Osteoblast (primary cell): ENCODE results near the gene MYBPC3. TPM values are rescaled to one million over a fixed set of nuclear protein-coding genes. Genes with fewer than 3 reads are reported as not detected.

Source experiments
- DNase-seq: peaks from one replicate; pipeline ENCODE4 v3.0.0; 2011; ENCODE audit warnings: low spot score, mixed read lengths; ENCODE audit not compliant: insufficient read length; ENCODE audit errors: missing footprints
- H2AFZ ChIP-seq: 2 replicates; pipeline ENCODE4 v1.6.0; 2011; ENCODE audit warnings: mild to moderate bottlenecking, low read length
- H3K27ac ChIP-seq: 2 replicates; pipeline ENCODE4 v1.5.1; 2011; ENCODE audit warnings: mild to moderate bottlenecking, low read depth, low read length, moderate library complexity
- H3K27me3 ChIP-seq: 2 replicates; pipeline ENCODE4 v1.6.0; 2012; ENCODE audit warnings: mild to moderate bottlenecking, control low read depth, inconsistent platforms, low read length, moderate library complexity; ENCODE audit not compliant: insufficient read depth
- H3K36me3 ChIP-seq: 2 replicates; pipeline ENCODE4 v1.5.1; 2011; ENCODE audit warnings: mild to moderate bottlenecking, low read length, control low read depth, moderate library complexity; ENCODE audit not compliant: insufficient read depth
- H3K4me1 ChIP-seq: 2 replicates; pipeline ENCODE4 v1.5.1; 2011; ENCODE audit warnings: mild to moderate bottlenecking, low read length, control low read depth, moderate library complexity; ENCODE audit not compliant: insufficient read depth
- H3K4me2 ChIP-seq: 2 replicates; pipeline ENCODE4 v1.6.0; 2011; ENCODE audit warnings: mild to moderate bottlenecking, low read length; ENCODE audit not compliant: insufficient read depth
- H3K4me3 ChIP-seq: fragments of 200-600 bp; sonication (generic); 3 replicates; pipeline ENCODE4 v1.5.1; 2012; ENCODE audit warnings: mild to moderate bottlenecking, low read length, inconsistent platforms; ENCODE audit not compliant: insufficient read depth
- H3K79me2 ChIP-seq: 2 replicates; pipeline ENCODE4 v1.6.0; 2012; ENCODE audit warnings: mild to moderate bottlenecking, low read length, control low read depth, inconsistent platforms; ENCODE audit not compliant: insufficient read depth
- H3K9me3 ChIP-seq: 2 replicates; pipeline ENCODE4 v1.5.1; 2011; ENCODE audit warnings: low read depth, low read length, control low read depth
- H4K20me1 ChIP-seq: 2 replicates; pipeline ENCODE4 v1.6.0; 2012; ENCODE audit warnings: mild to moderate bottlenecking, low read length, control low read depth; ENCODE audit not compliant: insufficient read depth
- CTCF ChIP-seq: IDR thresholded peaks from 2 replicates; pipeline ENCODE4 v1.5.1; 2011; ENCODE audit warnings: mild to moderate bottlenecking, low read depth, low read length, moderate library complexity; ENCODE audit errors: extremely low read depth
- total RNA-seq: library from RNA; depleted of rRNA; stranded (reverse); fragments of >200 nt; gene quantifications from 2 replicates; pipeline ENCODE4 v1.2.3, GENCODE V29; 2012

The MYBPC3 gene
- not detected in 2 replicates for total RNA-seq

GRCh38 chr11:47352556-47352955 lies at the start of gene MYBPC3:
Gene MYBPC3, minus strand, starts transcription at chr11:47352702. Its CDS starts 55 bp downstream, at chr11:47352647.
- no peak within 1 kb of the TSS for H3K4me2 ChIP-seq
- no peaks in the 10 kb centered on the region for H3K79me2 ChIP-seq
- no peak for TF ChIP-seq CTCF
- H3K36me3 ChIP-seq, result no peaks in the 10 kb centered on the region
- H4K20me1 ChIP-seq, result no peaks in the 10 kb centered on the region
- H3K9me3 ChIP-seq, result no peaks in the 10 kb centered on the region
- DNase-seq, result peak; percentile 81
- H3K4me1 ChIP-seq, result no peaks in the 10 kb centered on the region
- H3K27me3 ChIP-seq, result no peaks in the 10 kb centered on the region
- no peak within 1 kb of the TSS for H2AFZ ChIP-seq
- H3K27ac ChIP-seq, result no peak within 1 kb of the TSS
- H3K4me3 ChIP-seq, result no peak within 1 kb of the TSS

GRCh38 chr11:47400768-47401279 lies 48.3 kb upstream of the MYBPC3 start:
- Histone ChIP-seq H3K79me2 (no peaks in the 10 kb centered on the region), H3K4me3 (peak overlapping the region; percentile 62), H3K27me3 (no peaks in the 10 kb centered on the region), H4K20me1 (no peaks in the 10 kb centered on the region), H3K4me1 (peaks cover 12% of the 10 kb centered on the region), H3K4me2 (peak overlapping the region; percentile 80), H3K27ac (no peak overlapping the region), H2AFZ (peak overlapping the region; percentile 78), H3K9me3 (no peaks in the 10 kb centered on the region), H3K36me3 (no peaks in the 10 kb centered on the region)
- DNase-seq, result peak; percentile 73
- TF ChIP-seq CTCF, result no peak

GRCh38 chr11:47399860-47400767 lies 47.6 kb upstream of the MYBPC3 start:
- H3K36me3 ChIP-seq, result no peaks in the 10 kb centered on the region
- peak overlapping the region; percentile 68 for H3K4me3 ChIP-seq
- H3K27ac ChIP-seq, result no peak overlapping the region

More at GRCh38 chr11:47399860-47400767, 47.6 kb upstream of the MYBPC3 start:
- TF ChIP-seq CTCF, result no peak
- Histone ChIP-seq H3K4me1 (peaks cover 12% of the 10 kb centered on the region), H3K4me2 (peak overlapping the region; percentile 80), H3K9me3 (no peaks in the 10 kb centered on the region), H2AFZ (peak overlapping the region; percentile 83), H3K27me3 (no peaks in the 10 kb centered on the region), H4K20me1 (no peaks in the 10 kb centered on the region), H3K79me2 (no peaks in the 10 kb centered on the region)
- DNase-seq, result peak; percentile 73
